OCI-LY3 (cell line): Measurements from ENCODE around the gene CLPTM1L.

Experiments used
- EZH2phosphoT487 ChIP-seq: fragments of 200-600 bp; shearing (Covaris generic); IDR thresholded peaks from 2 replicates; pipeline ENCODE4 v1.6.1; 2018; ENCODE audit warnings: antibody characterized with exemption, mixed run types, low read depth
- TF ChIP-seq, protein P1 (sequence below): fragments of 200-600, 300-600 bp; sonication (generic); IDR thresholded peaks from 2 replicates; pipeline ENCODE4 v1.5.1; 2014; ENCODE audit warnings: antibody characterized with exemption, low read length, low read depth

DNA sequence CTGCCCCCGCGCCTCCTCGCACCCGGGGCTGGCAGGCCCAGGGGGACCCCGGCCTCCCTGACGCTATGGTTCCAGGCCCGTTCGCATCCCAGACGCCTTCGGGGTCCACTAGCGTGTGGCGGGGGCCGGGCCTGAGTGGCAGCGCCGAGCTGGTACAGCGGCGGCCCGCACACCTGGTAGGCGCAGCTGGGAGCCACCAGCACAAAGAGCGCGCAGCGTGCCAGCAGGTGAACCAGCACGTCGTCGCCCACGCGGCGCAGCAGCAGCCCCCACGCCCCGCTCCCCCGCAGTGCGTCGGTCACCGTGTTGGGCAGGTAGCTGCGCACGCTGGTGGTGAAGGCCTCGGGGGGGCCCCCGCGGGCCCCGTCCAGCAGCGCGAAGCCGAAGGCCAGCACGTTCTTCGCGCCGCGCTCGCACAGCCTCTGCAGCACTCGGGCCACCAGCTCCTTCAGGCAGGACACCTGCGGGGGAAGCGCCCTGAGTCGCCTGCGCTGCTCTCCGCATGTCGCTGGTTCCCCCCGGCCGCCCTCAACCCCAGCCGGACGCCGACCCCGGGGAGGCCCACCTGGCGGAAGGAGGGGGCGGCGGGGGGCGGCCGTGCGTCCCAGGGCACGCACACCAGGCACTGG is 50.6 kb downstream of the CLPTM1L start:
- TF ChIP-seq, protein P1, sequence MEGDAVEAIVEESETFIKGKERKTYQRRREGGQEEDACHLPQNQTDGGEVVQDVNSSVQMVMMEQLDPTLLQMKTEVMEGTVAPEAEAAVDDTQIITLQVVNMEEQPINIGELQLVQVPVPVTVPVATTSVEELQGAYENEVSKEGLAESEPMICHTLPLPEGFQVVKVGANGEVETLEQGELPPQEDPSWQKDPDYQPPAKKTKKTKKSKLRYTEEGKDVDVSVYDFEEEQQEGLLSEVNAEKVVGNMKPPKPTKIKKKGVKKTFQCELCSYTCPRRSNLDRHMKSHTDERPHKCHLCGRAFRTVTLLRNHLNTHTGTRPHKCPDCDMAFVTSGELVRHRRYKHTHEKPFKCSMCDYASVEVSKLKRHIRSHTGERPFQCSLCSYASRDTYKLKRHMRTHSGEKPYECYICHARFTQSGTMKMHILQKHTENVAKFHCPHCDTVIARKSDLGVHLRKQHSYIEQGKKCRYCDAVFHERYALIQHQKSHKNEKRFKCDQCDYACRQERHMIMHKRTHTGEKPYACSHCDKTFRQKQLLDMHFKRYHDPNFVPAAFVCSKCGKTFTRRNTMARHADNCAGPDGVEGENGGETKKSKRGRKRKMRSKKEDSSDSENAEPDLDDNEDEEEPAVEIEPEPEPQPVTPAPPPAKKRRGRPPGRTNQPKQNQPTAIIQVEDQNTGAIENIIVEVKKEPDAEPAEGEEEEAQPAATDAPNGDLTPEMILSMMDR, result no peak
- no peak for TF ChIP-seq EZH2phosphoT487
